ENCODE data around the gene UXS1.

The UXS1 gene

GRCh38 chr2:106113361-106113966 lies 80.6 kb downstream of the UXS1 start:
- DNase-seq (ENCODE audit: low read depth in 2 of 3, low spot score in 2 of 3), result no peak

GRCh38 chr2:106111882-106112571 lies 82.1 kb downstream of the UXS1 start:
- DNase-seq (ENCODE audit: low read depth in 2 of 3, low spot score in 2 of 3), result no peak

- DNase-seq (ENCODE audit: low read depth in 2 of 3, low spot score in 2 of 3), result no peak
These were observed 84.3 kb downstream of the UXS1 start for GRCh38 chr2:106109675-106110424.

- DNase-seq (ENCODE audit: low read depth in 2 of 3, low spot score in 2 of 3), result no peak
These were observed 85.3 kb downstream of the UXS1 start for GRCh38 chr2:106108791-106109190.

GRCh38 chr2:106108351-106108750 lies 85.8 kb downstream of the UXS1 start:
- no peak for DNase-seq (ENCODE audit: low read depth in 2 of 3, low spot score in 2 of 3)

- DNase-seq (ENCODE audit: low read depth in 2 of 3, low spot score in 2 of 3), result no peak
These were observed 86.5 kb downstream of the UXS1 start for GRCh38 chr2:106107509-106108131.

- no peak for DNase-seq (ENCODE audit: low read depth in 2 of 3, low spot score in 2 of 3)
These were observed 87.2 kb downstream of the UXS1 start for GRCh38 chr2:106106622-106107508.

- DNase-seq (ENCODE audit: low read depth in 2 of 3, low spot score in 2 of 3), result no peak
These were observed 88.8 kb downstream of the UXS1 start for GRCh38 chr2:106105151-106105922.

GRCh38 chr2:106104332-106105062 lies 89.6 kb downstream of the UXS1 start:
- DNase-seq (ENCODE audit: low read depth in 2 of 3, low spot score in 2 of 3), result peak in 1 of 3 experiments; percentile 31

GRCh38 chr2:106099691-106100090 lies 94.4 kb downstream of the UXS1 start:
- DNase-seq (ENCODE audit: low read depth in 2 of 3, low spot score in 2 of 3), result no peak

GRCh38 chr2:106098664-106099063 lies 95.4 kb downstream of the UXS1 start:
- no peak for DNase-seq (ENCODE audit: low read depth in 2 of 3, low spot score in 2 of 3)

- no peak for DNase-seq (ENCODE audit: low read depth in 2 of 3, low spot score in 2 of 3)
These were observed 96.0 kb downstream of the UXS1 start for GRCh38 chr2:106098081-106098480.

GRCh38 chr2:106097038-106098000 lies 96.8 kb downstream of the UXS1 start:
- no peak for DNase-seq (ENCODE audit: low read depth in 2 of 3, low spot score in 2 of 3)

- no peak for DNase-seq (ENCODE audit: low read depth in 2 of 3, low spot score in 2 of 3)
These were observed 97.6 kb downstream of the UXS1 start for GRCh38 chr2:106096299-106097037.

GRCh38 chr2:106095478-106096298 lies 98.4 kb downstream of the UXS1 start:
- DNase-seq (ENCODE audit: low read depth in 2 of 3, low spot score in 2 of 3), result peak in 1 of 3 experiments; percentile 30

GRCh38 chr2:106094131-106094841 lies 99.8 kb downstream of the UXS1 start:
- no peak for DNase-seq (ENCODE audit: low read depth in 2 of 3, low spot score in 2 of 3)
